ENCODE data around the gene PURA. TPM values are rescaled to one million over a fixed set of nuclear protein-coding genes. Genes with fewer than 3 reads are reported as not detected.
"Not testable (repeated sequence)": the region's sequence is repeated elsewhere in the genome, so short reads cannot be mapped to it uniquely, and the experiment has no call there.

Gene PURA
- total RNA-seq, 1 donor from 2014 or later, result 11.4 TPM

DNA sequence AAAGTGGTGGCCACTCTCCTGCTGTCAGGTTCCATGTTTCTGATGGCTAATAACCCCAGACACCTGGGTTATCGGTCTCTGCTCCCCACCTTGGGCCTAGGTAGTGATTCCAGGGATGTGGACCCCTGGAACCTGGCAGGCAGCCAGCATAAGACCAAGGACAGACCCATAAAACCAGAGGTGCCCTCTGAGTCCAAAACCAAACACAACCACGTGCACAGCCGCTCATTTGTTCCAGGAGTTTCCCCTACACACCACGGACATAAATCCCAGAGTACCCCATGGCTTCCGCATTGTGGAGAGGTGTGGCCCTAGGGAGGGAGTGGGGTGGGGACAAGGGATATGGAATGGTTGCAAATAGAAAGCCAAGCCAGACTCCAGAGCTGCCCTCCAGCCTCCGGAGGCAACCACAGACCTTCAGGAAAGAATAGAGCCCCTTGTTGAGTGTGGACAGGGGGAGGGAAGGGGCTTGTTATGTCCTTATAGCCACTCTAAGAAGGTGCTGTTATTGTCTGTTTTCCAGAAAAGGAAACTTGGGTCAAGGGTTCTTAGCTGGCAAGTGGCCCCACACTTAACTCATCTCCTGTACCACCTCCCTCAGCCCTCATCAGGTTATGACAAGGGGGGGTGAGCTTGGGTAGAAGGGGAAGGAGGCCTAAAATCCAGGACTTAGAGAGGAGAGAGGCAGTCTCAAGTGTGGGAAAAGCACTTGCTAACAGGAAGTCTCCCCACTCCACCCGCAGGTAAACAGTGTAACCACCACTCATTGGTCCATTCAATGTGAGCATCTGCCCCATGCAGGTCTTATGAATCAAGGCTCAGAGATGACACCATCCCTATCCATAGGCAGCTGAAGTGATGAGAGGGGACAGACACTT, 37.5 kb downstream of the PURA start:
- Mint-ChIP-seq H3K9me3 (ENCODE audit: unreplicated experiment) (no peaks in the 10 kb centered on the region), H3K4me1 (ENCODE audit: unreplicated experiment) (peaks cover 2% of the 10 kb centered on the region), H3K27ac (ENCODE audit: unreplicated experiment) (no peak overlapping the region), H3K27me3 (ENCODE audit: unreplicated experiment) (peaks cover 21% of the 10 kb centered on the region), H3K4me3 (ENCODE audit: unreplicated experiment) (no peak overlapping the region), H3K36me3 (ENCODE audit: unreplicated experiment) (no peaks in the 10 kb centered on the region)
- TF ChIP-seq, protein P1, sequence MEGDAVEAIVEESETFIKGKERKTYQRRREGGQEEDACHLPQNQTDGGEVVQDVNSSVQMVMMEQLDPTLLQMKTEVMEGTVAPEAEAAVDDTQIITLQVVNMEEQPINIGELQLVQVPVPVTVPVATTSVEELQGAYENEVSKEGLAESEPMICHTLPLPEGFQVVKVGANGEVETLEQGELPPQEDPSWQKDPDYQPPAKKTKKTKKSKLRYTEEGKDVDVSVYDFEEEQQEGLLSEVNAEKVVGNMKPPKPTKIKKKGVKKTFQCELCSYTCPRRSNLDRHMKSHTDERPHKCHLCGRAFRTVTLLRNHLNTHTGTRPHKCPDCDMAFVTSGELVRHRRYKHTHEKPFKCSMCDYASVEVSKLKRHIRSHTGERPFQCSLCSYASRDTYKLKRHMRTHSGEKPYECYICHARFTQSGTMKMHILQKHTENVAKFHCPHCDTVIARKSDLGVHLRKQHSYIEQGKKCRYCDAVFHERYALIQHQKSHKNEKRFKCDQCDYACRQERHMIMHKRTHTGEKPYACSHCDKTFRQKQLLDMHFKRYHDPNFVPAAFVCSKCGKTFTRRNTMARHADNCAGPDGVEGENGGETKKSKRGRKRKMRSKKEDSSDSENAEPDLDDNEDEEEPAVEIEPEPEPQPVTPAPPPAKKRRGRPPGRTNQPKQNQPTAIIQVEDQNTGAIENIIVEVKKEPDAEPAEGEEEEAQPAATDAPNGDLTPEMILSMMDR (IDR thresholded peaks at IDR 0.05), result no peak
- no peak for DNase-seq (ENCODE audit: extremely low spot score, unreplicated experiment)

DNA sequence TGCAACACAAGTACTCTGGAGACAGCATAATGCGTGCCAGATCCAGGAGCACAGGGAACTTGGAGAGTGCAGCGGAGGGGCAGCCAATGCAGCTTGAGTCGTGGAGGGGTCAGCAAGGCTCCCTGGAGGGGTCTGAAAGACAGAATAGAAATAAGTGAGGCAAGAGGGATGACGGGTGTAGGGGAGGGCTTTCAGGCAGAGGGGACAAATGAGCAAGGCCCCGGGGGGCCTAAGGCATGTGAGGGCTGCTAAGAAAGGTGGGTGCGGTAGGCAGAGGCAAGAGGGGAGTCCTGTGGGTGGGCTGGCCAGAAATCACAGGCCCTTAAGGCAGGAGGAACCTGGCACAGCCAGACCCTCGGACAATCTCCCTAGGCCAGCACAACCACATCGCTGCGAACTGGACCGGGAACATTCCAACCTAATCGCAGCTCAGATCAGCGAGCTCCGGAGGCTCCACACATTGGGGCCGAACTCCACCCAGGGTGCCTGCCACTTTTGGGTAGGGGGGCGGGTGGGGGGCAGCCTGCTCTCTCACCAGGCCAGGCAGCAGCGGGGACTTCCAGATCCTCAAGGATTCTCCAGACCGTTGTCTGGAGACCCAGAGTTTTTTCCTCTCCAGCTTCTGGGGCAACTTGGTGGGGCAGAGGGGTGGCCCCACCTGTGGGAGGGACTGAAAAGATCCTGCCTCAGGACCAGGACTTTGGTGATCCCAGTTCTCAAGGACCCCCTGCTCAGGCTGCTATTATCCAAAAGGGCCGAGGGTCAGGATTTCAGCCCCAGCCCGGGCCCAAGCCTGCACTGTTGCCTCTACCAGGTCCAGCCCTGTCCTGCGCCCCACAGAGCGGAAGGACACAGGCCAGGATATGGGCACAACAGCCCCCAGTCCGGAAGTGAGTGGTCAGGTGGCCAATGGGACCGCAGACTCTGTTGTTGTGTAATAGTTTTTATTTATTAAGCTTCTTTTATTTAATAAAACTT, 38.4 kb downstream of the PURA start:
- Mint-ChIP-seq H3K4me1 (ENCODE audit: unreplicated experiment) (peaks cover 3% of the 10 kb centered on the region), H3K4me3 (ENCODE audit: unreplicated experiment) (no peak overlapping the region), H3K27ac (ENCODE audit: unreplicated experiment) (no peak overlapping the region), H3K9me3 (ENCODE audit: unreplicated experiment) (no peaks in the 10 kb centered on the region), H3K36me3 (ENCODE audit: unreplicated experiment) (no peaks in the 10 kb centered on the region), H3K27me3 (ENCODE audit: unreplicated experiment) (peaks cover 12% of the 10 kb centered on the region)
- TF ChIP-seq, protein P1 (IDR thresholded peaks at IDR 0.05), result no peak
- DNase-seq (ENCODE audit: extremely low spot score, unreplicated experiment), result no peak

DNA sequence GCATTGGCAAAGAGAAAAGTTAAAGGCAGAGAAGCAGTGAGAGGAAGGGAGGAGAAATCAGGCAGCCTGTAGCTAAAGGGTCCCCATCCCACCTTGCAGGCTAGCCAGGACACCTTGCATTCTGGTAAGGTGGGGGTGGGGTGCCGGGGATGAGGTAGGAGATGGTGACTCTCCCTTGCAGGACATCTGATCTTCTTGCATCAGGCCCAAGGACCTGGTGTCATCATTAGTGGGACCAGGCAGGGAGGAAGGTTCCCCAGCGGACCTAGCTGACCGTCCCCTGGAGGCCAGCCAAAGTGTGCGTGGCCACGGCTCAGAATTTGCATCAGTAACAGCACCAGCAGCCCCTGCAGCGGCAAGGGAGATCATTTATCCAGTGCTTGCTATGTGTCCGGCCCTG, 39.3 kb downstream of the PURA start:
- no peak for DNase-seq (ENCODE audit: extremely low spot score, unreplicated experiment)
- Mint-ChIP-seq H3K36me3 (ENCODE audit: unreplicated experiment) (no peaks in the 10 kb centered on the region), H3K27ac (ENCODE audit: unreplicated experiment) (no peak overlapping the region), H3K27me3 (ENCODE audit: unreplicated experiment) (peaks cover 2% of the 10 kb centered on the region), H3K4me1 (ENCODE audit: unreplicated experiment) (peaks cover 4% of the 10 kb centered on the region), H3K9me3 (ENCODE audit: unreplicated experiment) (no peaks in the 10 kb centered on the region), H3K4me3 (ENCODE audit: unreplicated experiment) (no peak overlapping the region)
- TF ChIP-seq, protein P1 (IDR thresholded peaks at IDR 0.05), result no peak

DNA sequence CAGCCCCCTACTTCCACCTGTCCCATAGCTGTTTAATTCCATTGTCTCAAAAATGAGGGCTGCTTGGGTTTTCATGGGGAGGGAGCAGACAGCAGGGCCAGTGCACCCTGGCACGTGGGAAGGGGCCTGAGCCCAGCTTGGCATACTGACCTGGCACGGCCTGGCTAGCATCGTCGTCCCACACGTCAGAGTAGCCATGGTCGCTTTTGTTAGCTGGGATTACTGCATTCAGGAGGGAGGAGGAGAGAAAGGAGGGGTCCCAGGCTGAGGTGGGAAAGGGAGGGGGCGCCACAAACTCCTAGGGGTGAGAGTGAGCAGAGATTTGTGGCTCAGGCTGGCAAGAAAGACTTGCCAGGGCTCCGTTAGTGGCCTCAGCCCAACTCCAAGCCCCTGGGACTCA, 40.0 kb downstream of the PURA start:
- H3K27me3 Mint-ChIP-seq (ENCODE audit: unreplicated experiment), result no peaks in the 10 kb centered on the region
- peaks cover 4% of the 10 kb centered on the region for H3K4me1 Mint-ChIP-seq (ENCODE audit: unreplicated experiment)
- H3K4me3 Mint-ChIP-seq (ENCODE audit: unreplicated experiment), result no peak overlapping the region
- TF ChIP-seq, protein P1 (IDR thresholded peaks at IDR 0.05), result no peak
- H3K36me3 Mint-ChIP-seq (ENCODE audit: unreplicated experiment), result no peaks in the 10 kb centered on the region
- no peak for DNase-seq (ENCODE audit: extremely low spot score, unreplicated experiment)
- H3K9me3 Mint-ChIP-seq (ENCODE audit: unreplicated experiment), result no peaks in the 10 kb centered on the region
- no peak overlapping the region for H3K27ac Mint-ChIP-seq (ENCODE audit: unreplicated experiment)

DNA sequence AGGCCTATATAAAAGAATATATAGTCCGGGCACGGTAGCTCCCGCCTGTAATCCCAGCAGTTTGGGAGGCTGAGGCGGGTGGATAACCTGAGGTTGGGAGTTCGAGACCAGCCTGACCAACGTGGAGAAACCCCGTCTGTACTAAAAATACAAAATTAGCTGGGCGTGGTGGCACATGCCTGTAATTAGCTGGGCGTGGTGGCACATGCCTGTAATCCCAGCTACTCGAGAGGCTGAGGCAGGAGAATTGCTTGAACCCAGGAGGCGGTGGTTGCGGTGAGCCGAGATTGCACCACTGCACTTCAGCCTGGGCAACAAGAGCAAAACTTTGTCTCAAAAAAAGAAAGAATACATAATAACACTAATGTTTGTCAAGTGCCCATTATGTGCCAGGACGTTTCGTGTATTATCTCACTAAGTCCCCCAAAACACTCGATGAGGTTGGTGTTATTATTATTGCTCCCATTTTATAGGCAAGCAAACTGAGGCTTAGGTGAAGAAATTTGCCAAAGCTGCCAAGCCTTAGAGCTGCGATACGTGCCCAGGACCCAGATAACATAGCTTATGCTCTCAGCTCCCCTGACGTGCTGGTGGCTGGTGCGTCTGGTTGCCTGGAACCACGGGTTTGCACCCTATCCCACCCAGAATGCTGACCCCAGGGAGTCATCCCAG, 40.9 kb downstream of the PURA start:
- not testable (repeated sequence) for H3K27ac Mint-ChIP-seq (ENCODE audit: unreplicated experiment); H3K27me3 Mint-ChIP-seq (ENCODE audit: unreplicated experiment); H3K9me3 Mint-ChIP-seq (ENCODE audit: unreplicated experiment); H3K36me3 Mint-ChIP-seq (ENCODE audit: unreplicated experiment); DNase-seq (ENCODE audit: extremely low spot score, unreplicated experiment); H3K4me1 Mint-ChIP-seq (ENCODE audit: unreplicated experiment); H3K4me3 Mint-ChIP-seq (ENCODE audit: unreplicated experiment)
